GM18505 (cell line): ENCODE results near the gene ATP1A4.

Source experiments
- ATAC-seq: cut with Tn5 transposase; IDR thresholded peaks from one replicate; pipeline ENCODE4 v1.9.1; 2021; ENCODE audit not compliant: unreplicated experiment
- POLR2A ChIP-seq: IDR thresholded peaks from 4 replicates; pipeline ENCODE4 v1.6.1; 2011; ENCODE audit warnings: borderline replicate concordance; ENCODE audit not compliant: insufficient read depth, insufficient read length; ENCODE audit errors: extremely low read depth

ATP1A4 gene

DNA sequence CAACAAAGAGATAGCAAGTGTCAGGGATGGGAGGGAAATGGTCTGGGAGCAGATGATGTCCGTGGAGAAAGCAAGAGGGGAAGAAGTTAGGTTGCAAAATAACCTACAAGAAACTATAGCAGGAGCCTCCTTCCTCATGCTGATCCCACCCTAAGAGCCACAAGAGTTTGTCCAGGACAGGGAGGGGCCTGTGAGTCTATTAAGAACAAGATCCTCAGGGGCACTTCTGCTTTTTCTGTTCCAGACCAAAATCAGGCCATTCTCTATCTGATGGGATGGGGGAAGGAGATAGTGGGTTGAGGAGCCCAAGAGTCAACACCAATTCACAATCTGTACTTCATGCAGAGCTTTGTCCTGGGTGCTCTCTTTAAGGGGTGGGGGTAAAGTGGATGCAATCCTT lies 7.7 kb upstream of the ATP1A4 start:
- TF ChIP-seq POLR2A, result no peak
- ATAC-seq, result no peak

GRCh38 chr1:160144921-160145320 lies 6.5 kb upstream of the ATP1A4 start:
- TF ChIP-seq POLR2A, result no peak
- no peak for ATAC-seq

GRCh38 chr1:160146107-160146506 lies 5.3 kb upstream of the ATP1A4 start:
- no peak for ATAC-seq
- TF ChIP-seq POLR2A, result no peak

- TF ChIP-seq POLR2A, result no peak
- no peak for ATAC-seq
These were observed 3.3 kb upstream of the ATP1A4 start for GRCh38 chr1:160148121-160148520.

DNA sequence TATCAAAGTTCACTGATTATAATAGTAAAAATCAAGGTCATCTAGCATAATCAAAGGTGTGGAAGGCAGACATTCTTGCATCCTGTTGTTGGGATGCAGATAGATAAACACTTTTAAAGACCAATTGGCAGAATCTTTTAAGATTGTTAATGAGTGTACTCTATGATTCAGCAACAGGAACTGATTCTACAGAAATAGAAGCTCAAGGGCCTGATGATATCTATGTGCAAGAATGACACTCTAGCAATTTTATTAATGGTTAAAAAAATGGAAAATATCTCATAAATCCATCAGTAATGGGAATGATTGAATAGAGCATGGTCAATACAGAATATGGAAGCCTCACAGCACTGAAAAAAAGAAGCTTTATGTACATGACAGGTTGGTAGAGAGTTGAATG lies 2.2 kb upstream of the ATP1A4 start:
- ATAC-seq, result no peak
- TF ChIP-seq POLR2A, result no peak

- no peak for ATAC-seq
- TF ChIP-seq POLR2A, result no peak
These were observed 1.7 kb upstream of the ATP1A4 start for GRCh38 chr1:160149716-160150115.

- no peak for ATAC-seq
These were observed 3.4 kb downstream of the ATP1A4 start for GRCh38 chr1:160154790-160155189.

DNA sequence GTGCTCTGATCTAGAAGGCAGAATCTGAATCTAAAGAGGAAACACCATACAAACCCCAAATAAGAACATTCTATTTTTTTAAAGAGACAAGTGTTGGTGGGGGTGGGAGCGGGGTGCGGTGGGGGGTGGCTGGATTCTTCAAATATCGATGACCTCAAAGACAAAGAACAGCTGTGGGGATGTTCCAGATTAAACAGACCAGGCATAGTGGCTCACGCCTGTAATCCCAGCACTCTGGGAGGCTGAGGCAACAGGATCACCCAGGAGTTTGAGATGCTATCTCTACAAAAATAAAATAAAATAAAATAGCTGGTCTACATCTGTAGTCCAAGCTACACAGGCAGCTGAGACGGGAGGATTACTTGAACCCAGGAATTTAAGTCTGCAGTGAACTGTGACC lies 5.0 kb downstream of the ATP1A4 start:
- ATAC-seq, result no peak
- no peak for TF ChIP-seq POLR2A

More at GRCh38 chr1:160154790-160155189, 3.4 kb downstream of the ATP1A4 start:
- TF ChIP-seq POLR2A, result no peak

- no peak for TF ChIP-seq POLR2A
- ATAC-seq, result no peak
These were observed 5.8 kb downstream of the ATP1A4 start for GRCh38 chr1:160157174-160157573.

- TF ChIP-seq POLR2A, result no peak
- ATAC-seq, result no peak
These were observed 6.6 kb downstream of the ATP1A4 start for GRCh38 chr1:160158031-160158430.

- no peak for TF ChIP-seq POLR2A
- ATAC-seq, result no peak
These were observed 7.1 kb downstream of the ATP1A4 start for GRCh38 chr1:160158534-160158933.

GRCh38 chr1:160159846-160160245 lies 8.4 kb downstream of the ATP1A4 start:
- TF ChIP-seq POLR2A, result no peak
- ATAC-seq, result no peak

DNA sequence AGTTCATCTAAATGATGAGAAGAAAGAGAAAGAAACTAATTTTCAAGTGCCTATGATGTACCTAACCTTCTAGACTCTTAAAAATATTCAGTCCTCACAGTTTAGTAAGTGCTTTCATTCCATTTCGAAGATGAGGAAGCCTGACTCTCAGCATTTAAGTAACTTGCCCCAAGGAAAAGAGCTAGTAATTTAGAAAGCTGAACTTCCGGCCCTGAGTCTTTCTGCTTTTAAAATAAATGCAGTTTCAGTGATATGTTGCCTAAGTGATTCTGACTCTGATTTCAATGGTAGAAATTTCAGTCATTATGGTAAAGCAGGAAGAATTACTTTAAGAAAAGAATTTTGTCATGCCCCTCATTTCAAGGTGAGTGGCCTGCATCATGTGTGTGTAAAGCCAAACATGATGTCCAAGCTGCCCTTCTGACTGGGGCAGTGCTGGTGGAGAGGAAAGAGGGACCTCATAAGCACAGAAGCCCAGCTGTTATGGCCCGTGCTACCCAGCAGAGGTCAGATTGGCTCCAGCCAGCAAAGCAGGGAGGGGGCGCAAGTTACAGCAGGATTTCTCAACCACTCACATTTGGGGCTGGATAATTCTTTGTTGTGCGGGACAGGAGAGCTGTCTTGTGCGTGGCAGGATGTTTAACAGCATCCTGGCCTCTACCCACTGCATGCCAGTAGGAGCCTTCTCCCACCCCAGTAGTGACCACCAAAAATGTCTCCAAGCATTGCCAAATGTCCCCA lies 10.7 kb downstream of the ATP1A4 start:
- TF ChIP-seq POLR2A, result no peak
- ATAC-seq, result no peak

GRCh38 chr1:160162931-160163330 lies 11.5 kb downstream of the ATP1A4 start:
- TF ChIP-seq POLR2A, result no peak

GRCh38 chr1:160163615-160164014 lies 12.2 kb downstream of the ATP1A4 start:
- no peak for TF ChIP-seq POLR2A
- ATAC-seq, result no peak

More at GRCh38 chr1:160162931-160163330, 11.5 kb downstream of the ATP1A4 start:
- no peak for ATAC-seq

- no peak for ATAC-seq
- TF ChIP-seq POLR2A, result no peak
These were observed 12.7 kb downstream of the ATP1A4 start for GRCh38 chr1:160164121-160164520.
